Sigmoid colon (tissue), 7 donors: ENCODE measurements around the gene USP6. TPM values are rescaled to one million over a fixed set of nuclear protein-coding genes. Genes with fewer than 3 reads are reported as not detected.
"Not testable (repeated sequence)": the region's sequence is repeated elsewhere in the genome, so short reads cannot be mapped to it uniquely, and the experiment has no call there.

Experiments used
- DNase-seq: peaks from one replicate; pipeline ENCODE4 v3.0.0-alpha.2; 2019
- H3K27ac ChIP-seq, 4 donors: fragments of 200-600 bp; sonication (generic); one replicate each; pipeline ENCODE4 v1.5.1; 2016 to 2019; ENCODE audit warnings: mild to moderate bottlenecking in 1 of 4
- H3K27me3 ChIP-seq, 3 donors: fragments of 200-600 bp; sonication (generic); one replicate each; pipeline ENCODE4 v1.5.1; 2019; ENCODE audit warnings: mild to moderate bottlenecking in 1 of 3
- H3K36me3 ChIP-seq, 4 donors: fragments of 200-600 bp; sonication (generic); one replicate each; pipeline ENCODE4 v1.5.1; 2016 to 2019
- H3K4me1 ChIP-seq, 4 donors: fragments of 200-600 bp; sonication (generic); one replicate each; pipeline ENCODE4 v1.5.1; 2017 to 2019
- H3K4me3 ChIP-seq, 4 donors: fragments of 200-600 bp; sonication (generic); one replicate each; pipeline ENCODE4 v1.5.1; 2017 to 2019; ENCODE audit warnings: mild to moderate bottlenecking in 2 of 4, moderate library complexity in 1 of 4
- H3K9me3 ChIP-seq, 4 donors: fragments of 200-600 bp in 3 of 4; sonication (generic) in 3 of 4; one replicate each; pipeline versions ENCODE4 v1.5.1 to v1.6.1; 2013 to 2019
- EP300 ChIP-seq, 4 donors: sonication (generic); formaldehyde crosslinking; IDR thresholded peaks; one replicate each; pipeline ENCODE4 v1.6.1; 2017; ENCODE audit warnings: antibody characterized with exemption in 4 of 4
- POLR2A ChIP-seq, 2 donors: fragments of 450-650 bp; IDR thresholded peaks; one replicate each; pipeline ENCODE4 v1.6.1; 2016; ENCODE audit warnings: antibody characterized with exemption in 2 of 2, mild to moderate bottlenecking in 2 of 2, moderate library complexity in 2 of 2
- POLR2AphosphoS5 ChIP-seq, 4 donors: sonication (generic); formaldehyde crosslinking; IDR thresholded peaks; one replicate each; pipeline ENCODE4 v1.6.1; 2017; ENCODE audit warnings: antibody characterized with exemption in 4 of 4
- WGBS, 2 donors: extraction: QIAGEN DNeasy Blood & Tissue Kit; methylation state at CpG; one replicate each; pipeline ENCODE4 v1.1.7; 2013; 5-methylcytosine and 5-hydroxymethylcytosine counted together
- intact Hi-C: fragments of 100-400 bp; cut with DNase I; formaldehyde crosslinking; loops from one replicate; pipeline ENCODE4 v1.15.1; 2023
- polyA plus RNA-seq, 3 donors: library from polyadenylated mRNA; stranded (reverse); fragments of 200-250 nt; gene quantifications; one replicate each; pipeline ENCODE4 v1.2.3, GENCODE V29; 2013
- total RNA-seq, 4 donors: library from RNA; depleted of rRNA; stranded (reverse); fragments of >200 nt; gene quantifications; one replicate each; pipeline ENCODE4 v1.1.0, GENCODE V29; 2016
- TF ChIP-seq, protein P1 (sequence below), 4 experiments: fragments of 450-650 bp in 3 of 4; fragments of 200-600 bp in 1 of 4; IDR thresholded peaks; one replicate each; pipeline ENCODE4 v1.5.1; 2016 to 2019; ENCODE audit warnings: antibody characterized with exemption in 4 of 4, mild to moderate bottlenecking in 3 of 4, moderate library complexity in 2 of 4
- donor health status: healthy with polysubstance abuse.
- donor health status: Bipolar disorder and iron deficiency.
- donor health status: healthy.

The USP6 gene
- total and polyA plus RNA-seq, 7 donors: 0.06 to 2.5 TPM; not detected in 5

DNA sequence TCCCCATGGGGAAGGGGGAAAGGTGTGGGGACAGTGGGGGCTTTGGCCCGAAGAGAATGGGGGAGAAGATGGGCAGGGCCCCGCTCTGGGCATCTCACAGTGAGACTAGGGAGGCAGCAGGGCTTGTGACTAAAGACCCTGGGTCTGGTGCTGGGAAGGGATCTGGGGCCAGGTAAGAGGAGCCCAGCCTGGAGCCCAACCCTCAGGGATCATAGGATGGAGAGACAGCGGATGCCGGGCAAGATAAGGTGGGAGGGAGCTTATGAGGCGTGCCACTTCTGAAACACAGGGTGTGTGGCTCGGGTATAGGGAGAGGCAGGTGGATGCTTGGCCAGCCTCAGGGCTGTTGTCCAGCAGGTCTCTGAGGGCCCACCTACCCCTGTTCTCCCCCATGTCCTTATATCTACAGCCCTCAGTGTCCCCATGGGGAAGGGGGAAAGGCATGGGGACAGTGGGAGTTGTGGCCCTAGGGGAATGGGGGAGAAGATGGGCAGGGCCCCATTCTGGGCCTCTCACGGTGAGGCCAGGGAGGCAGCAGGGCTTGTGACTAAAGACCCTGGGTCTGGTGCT, 15.4 kb downstream of the USP6 start:
- intact Hi-C loops: no loop called here
- no peak for DNase-seq
- no peaks in the 10 kb centered on the region for H3K4me1 ChIP-seq

DNA sequence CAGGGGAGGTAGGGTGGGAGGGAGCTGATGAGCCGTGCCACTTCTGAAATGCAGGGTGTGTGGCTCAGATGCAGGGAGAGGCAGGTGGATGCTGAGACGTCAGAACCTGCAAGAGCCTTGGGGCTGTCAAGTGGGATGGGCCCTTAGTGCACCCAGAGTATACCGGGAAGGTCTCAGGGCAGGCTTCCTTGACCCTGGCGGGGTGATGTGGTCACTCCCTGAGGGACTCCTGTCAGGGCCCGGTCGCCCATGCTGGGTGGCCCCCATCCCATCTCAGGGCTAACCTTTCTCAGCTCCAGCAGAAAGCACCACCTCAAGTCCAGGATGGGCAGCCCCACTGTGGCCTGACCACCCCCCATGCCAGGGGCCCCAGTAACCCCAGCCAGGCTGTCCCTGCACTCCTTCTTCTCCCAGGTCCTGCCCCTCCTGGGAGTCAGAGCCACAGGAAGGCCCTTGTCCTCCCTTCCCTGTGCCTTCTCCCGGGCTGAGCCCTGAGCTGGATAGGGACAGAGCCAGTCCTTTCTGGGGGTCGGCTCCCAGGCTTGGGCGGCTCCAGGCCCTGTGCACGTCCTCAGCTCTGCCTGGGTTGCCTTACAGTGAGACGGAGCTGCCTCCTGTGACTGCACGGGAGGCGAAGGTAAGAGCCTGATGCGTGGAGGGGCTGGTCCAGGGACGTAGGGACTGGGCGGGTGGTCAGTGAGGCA, 16.1 kb downstream of the USP6 start:
- WGBS, 2 donors: 88 to 89% methylated on average over 16 of the region's 16 CpGs
- H3K4me1 ChIP-seq, H3K4me3 ChIP-seq, H3K36me3 ChIP-seq, intact Hi-C loops, H3K27me3 ChIP-seq, DNase-seq, H3K9me3 ChIP-seq, H3K27ac ChIP-seq: not testable (repeated sequence)

More for the DNA sequence above, 15.4 kb downstream of the USP6 start:
- Histone ChIP-seq H3K27ac (no peak overlapping the region), H3K9me3 (no peaks in the 10 kb centered on the region), H3K4me3 (no peak overlapping the region), H3K27me3 (no peaks in the 10 kb centered on the region), H3K36me3 (no peaks in the 10 kb centered on the region)
- no peak for TF ChIP-seq POLR2A (IDR thresholded peaks at IDR 0.05)
- TF ChIP-seq, protein P1, sequence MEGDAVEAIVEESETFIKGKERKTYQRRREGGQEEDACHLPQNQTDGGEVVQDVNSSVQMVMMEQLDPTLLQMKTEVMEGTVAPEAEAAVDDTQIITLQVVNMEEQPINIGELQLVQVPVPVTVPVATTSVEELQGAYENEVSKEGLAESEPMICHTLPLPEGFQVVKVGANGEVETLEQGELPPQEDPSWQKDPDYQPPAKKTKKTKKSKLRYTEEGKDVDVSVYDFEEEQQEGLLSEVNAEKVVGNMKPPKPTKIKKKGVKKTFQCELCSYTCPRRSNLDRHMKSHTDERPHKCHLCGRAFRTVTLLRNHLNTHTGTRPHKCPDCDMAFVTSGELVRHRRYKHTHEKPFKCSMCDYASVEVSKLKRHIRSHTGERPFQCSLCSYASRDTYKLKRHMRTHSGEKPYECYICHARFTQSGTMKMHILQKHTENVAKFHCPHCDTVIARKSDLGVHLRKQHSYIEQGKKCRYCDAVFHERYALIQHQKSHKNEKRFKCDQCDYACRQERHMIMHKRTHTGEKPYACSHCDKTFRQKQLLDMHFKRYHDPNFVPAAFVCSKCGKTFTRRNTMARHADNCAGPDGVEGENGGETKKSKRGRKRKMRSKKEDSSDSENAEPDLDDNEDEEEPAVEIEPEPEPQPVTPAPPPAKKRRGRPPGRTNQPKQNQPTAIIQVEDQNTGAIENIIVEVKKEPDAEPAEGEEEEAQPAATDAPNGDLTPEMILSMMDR (IDR thresholded peaks at IDR 0.05): no peak
- TF ChIP-seq EP300 (IDR thresholded peaks at IDR 0.05): no peak
- no peak for TF ChIP-seq POLR2AphosphoS5 (IDR thresholded peaks at IDR 0.05)
- WGBS, 2 donors: 82 to 90% methylated on average over 7 of the region's 7 CpGs

DNA sequence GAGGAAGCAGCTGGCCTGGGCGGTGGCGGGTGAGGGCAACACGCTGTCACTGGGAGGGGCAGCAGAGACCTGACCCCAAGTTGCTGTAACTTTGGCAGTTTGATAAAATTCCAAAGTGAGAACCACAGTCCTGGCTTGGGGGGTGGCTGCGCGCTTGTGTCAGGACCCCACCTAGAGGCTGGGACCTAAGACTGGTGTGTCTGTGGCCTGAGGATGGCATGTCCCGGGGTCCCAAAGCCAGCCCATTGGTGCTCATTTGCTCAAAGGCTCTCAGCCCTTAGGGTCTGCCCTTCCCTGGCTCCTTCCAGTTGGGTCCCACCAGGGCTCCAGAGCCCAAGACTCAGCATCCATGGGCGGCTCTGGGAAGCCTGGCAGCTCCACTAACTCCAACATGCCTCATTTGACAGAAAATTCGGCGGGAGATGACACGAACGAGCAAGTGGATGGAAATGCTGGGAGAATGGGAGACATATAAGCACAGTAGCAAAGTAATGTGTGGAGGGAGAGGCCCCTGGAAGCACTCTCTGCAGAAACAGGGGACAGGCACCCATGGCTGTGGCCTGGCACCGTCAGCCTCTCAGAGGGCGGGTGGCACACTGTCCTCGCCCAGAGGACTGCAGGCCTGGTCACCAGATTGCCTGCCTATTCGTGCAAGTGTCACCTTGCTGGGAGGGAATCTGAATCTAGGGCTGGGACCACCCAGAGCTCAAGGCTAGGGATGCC, 16.8 kb downstream of the USP6 start:
- WGBS, 2 donors: 93 to 94% methylated on average over 15 of the region's 15 CpGs
- DNase-seq, H3K27ac ChIP-seq, H3K4me3 ChIP-seq, H3K36me3 ChIP-seq, H3K9me3 ChIP-seq, intact Hi-C loops, H3K4me1 ChIP-seq, H3K27me3 ChIP-seq: not testable (repeated sequence)

DNA sequence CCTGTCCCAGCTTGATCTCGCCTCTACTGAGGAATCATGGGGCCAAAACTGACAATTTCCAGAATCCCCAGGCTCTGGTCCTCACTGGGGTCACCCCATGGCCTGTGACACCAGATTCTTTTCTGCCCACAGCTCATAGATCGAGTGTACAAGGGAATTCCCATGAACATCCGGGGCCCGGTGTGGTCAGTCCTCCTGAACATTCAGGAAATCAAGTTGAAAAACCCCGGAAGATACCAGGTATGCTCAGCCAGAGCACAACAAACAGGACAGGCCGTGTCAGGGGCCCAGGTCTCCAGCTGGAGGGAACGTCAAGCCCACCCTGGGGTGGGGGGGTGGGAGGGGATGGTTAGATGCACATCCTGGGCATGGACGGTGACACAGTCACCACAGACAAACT, 17.5 kb downstream of the USP6 start:
- H3K27ac ChIP-seq: no peak overlapping the region
- no peaks in the 10 kb centered on the region for H3K9me3 ChIP-seq
- TF ChIP-seq POLR2A (IDR thresholded peaks at IDR 0.05): no peak
- no peak for TF ChIP-seq POLR2AphosphoS5 (IDR thresholded peaks at IDR 0.05)
- TF ChIP-seq EP300 (IDR thresholded peaks at IDR 0.05): no peak
- TF ChIP-seq, protein P1 (IDR thresholded peaks at IDR 0.05): no peak
- no peaks in the 10 kb centered on the region for H3K27me3 ChIP-seq
- WGBS, 2 donors: 80 to 84% methylated on average over 8 of the region's 8 CpGs
- intact Hi-C loops: no loop called here
- no peaks in the 10 kb centered on the region for H3K4me1 ChIP-seq
- no peak overlapping the region for H3K4me3 ChIP-seq
- DNase-seq: no peak
- no peaks in the 10 kb centered on the region for H3K36me3 ChIP-seq

DNA sequence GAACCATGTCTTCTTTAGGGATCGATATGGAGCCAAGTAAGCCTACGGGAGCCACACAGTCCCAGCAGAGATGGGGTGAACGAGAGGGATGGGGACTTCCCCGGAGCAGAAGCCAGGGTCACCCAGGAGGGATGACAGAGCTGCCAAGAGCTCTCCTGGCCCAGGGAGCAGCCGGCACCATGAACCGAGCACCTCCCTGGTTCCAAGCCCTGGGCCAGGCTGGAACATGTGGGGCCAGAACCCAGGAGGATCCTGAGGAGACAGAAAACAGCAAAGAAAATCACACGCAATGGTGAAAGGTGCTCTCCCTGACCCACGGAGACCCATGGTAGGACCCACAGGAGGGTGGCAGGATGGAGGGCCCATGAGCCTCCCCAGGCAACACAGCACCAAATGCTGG, 18.1 kb downstream of the USP6 start:
- H3K27ac ChIP-seq, H3K4me3 ChIP-seq, H3K27me3 ChIP-seq, DNase-seq, H3K4me1 ChIP-seq, intact Hi-C loops, H3K9me3 ChIP-seq, H3K36me3 ChIP-seq: not testable (repeated sequence)
- 91 to 94% methylated on average over 8 of the region's 8 CpGs for WGBS, 2 donors

DNA sequence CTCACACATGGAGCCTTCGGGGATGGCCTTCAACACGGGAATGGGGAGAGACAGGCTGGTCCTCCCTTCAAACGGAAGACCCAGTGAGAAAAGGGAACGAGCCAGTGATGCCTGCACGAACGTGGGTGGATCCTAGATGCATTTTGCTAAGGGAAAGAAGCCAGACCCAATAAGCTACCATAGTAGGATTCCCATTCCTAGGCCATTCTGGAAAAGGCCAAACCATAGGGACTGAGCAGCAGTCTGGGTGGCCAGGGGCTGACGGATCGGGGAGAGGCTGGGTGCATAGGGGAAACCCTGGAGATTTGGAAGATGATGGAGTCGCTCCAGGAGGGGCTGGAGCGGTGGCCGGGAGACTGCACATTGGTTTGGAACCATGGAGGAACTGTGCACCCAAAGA, 18.7 kb downstream of the USP6 start:
- H3K36me3 ChIP-seq, H3K4me3 ChIP-seq, H3K27me3 ChIP-seq, H3K27ac ChIP-seq, H3K9me3 ChIP-seq, intact Hi-C loops, H3K4me1 ChIP-seq, DNase-seq: not testable (repeated sequence)
- 89 to 91% methylated on average over 11 of the region's 11 CpGs for WGBS, 2 donors

GRCh38 chr17:5135131-5135712, 19.4 kb downstream of the USP6 start:
- H3K4me1 ChIP-seq, intact Hi-C loops, H3K9me3 ChIP-seq, H3K4me3 ChIP-seq, DNase-seq, H3K27me3 ChIP-seq, H3K27ac ChIP-seq, H3K36me3 ChIP-seq: not testable (repeated sequence)
- 83 to 87% methylated on average over 8 of the region's 8 CpGs for WGBS, 2 donors
